Ishikawa (cell line): Measurements from ENCODE around the gene PTPN14.

Experiments used
- CEBPB ChIP-seq: IDR thresholded peaks from 2 replicates; pipeline ENCODE4 v1.6.1; 2012
- EP300 ChIP-seq: IDR thresholded peaks from 2 replicates; pipeline ENCODE4 v1.6.1; 2012; ENCODE audit warnings: borderline replicate concordance
- NFIC ChIP-seq: IDR thresholded peaks from 2 replicates; pipeline ENCODE4 v1.6.1; 2012
- RAD21 ChIP-seq: IDR thresholded peaks from 2 replicates; pipeline ENCODE4 v1.6.1; 2012; ENCODE audit warnings: low read depth
- TAF1 ChIP-seq: IDR thresholded peaks from 2 replicates; pipeline ENCODE4 v1.6.1; 2012; ENCODE audit warnings: low read depth, mild to moderate bottlenecking
- TCF12 ChIP-seq: IDR thresholded peaks from 2 replicates; pipeline ENCODE4 v1.6.1; 2012; ENCODE audit warnings: low read depth
- ZBTB7A ChIP-seq: IDR thresholded peaks from 2 replicates; pipeline ENCODE4 v1.6.1; 2012; ENCODE audit warnings: low read depth
- TF ChIP-seq, protein P1 (sequence below): IDR thresholded peaks from 2 replicates; pipeline ENCODE4 v1.6.1; 2012
- TF ChIP-seq, protein P2 (sequence below): IDR thresholded peaks from 2 replicates; pipeline ENCODE4 v1.6.1; 2012; ENCODE audit warnings: low read depth, mild to moderate bottlenecking

DNA sequence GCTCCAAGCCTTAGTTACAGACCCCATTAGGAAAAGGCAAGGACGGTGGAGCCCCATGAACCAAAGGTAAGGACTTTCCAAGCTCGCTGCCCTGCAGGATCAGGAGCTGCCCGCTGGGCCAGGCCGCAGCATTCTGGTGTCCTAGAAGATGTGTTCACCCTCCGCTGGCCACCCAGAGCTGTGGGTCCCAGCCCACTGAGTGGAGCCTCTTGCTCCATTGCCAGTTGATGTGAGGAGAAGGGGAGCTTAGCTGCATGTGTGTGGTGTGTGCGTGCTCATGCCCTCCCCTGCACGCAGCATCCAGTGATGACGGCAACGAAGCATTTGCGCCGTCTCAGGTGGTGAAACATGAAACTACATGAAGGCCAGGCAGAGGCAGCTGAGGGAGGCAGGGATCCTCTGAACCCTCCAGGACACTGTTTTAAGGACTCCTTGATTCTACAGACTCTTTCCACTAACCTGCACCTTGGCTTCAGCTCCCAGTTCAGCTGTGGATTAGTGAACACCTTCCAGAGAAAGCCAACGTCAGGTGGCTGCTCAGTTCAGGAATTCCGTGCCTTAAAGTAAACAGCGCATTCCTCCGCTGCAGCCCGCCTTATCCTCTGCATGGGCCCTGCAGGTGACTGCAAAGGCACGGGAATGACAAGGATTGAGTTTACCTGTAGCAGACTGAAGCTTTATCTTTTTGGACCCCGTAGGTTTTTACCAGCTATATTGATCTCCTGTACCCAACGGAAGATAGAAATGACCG, 221.8 kb downstream of the PTPN14 start:
- no peak for TF ChIP-seq CEBPB
- no peak for TF ChIP-seq NFIC
- TF ChIP-seq EP300: no peak
- TF ChIP-seq, protein P1, sequence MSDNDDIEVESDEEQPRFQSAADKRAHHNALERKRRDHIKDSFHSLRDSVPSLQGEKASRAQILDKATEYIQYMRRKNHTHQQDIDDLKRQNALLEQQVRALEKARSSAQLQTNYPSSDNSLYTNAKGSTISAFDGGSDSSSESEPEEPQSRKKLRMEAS: no peak
- no peak for TF ChIP-seq TCF12
- TF ChIP-seq ZBTB7A: no peak
- TF ChIP-seq TAF1: no peak
- TF ChIP-seq RAD21: no peak
- TF ChIP-seq, protein P2, sequence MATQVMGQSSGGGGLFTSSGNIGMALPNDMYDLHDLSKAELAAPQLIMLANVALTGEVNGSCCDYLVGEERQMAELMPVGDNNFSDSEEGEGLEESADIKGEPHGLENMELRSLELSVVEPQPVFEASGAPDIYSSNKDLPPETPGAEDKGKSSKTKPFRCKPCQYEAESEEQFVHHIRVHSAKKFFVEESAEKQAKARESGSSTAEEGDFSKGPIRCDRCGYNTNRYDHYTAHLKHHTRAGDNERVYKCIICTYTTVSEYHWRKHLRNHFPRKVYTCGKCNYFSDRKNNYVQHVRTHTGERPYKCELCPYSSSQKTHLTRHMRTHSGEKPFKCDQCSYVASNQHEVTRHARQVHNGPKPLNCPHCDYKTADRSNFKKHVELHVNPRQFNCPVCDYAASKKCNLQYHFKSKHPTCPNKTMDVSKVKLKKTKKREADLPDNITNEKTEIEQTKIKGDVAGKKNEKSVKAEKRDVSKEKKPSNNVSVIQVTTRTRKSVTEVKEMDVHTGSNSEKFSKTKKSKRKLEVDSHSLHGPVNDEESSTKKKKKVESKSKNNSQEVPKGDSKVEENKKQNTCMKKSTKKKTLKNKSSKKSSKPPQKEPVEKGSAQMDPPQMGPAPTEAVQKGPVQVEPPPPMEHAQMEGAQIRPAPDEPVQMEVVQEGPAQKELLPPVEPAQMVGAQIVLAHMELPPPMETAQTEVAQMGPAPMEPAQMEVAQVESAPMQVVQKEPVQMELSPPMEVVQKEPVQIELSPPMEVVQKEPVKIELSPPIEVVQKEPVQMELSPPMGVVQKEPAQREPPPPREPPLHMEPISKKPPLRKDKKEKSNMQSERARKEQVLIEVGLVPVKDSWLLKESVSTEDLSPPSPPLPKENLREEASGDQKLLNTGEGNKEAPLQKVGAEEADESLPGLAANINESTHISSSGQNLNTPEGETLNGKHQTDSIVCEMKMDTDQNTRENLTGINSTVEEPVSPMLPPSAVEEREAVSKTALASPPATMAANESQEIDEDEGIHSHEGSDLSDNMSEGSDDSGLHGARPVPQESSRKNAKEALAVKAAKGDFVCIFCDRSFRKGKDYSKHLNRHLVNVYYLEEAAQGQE: no peak
